OCI-LY7 (cell line): ENCODE results near the gene UNC80. TPM values are rescaled to one million over a fixed set of nuclear protein-coding genes. Genes with fewer than 3 reads are reported as not detected.

ENCODE experiments used
- BruUV-seq: library from RNA; stranded (reverse); fragments of 400-500 nt; replicated peaks from 2 replicates; lab custom pipeline; 2021; lab: Mats Ljungman, UMichigan
- CTCF ChIA-PET: fragments of 300-600 bp; sonication (Branson Sonifier 250); formaldehyde crosslinking; loops from one replicate; lab custom pipeline; 2022; ENCODE audit warnings: antibody characterized with exemption; ENCODE audit not compliant: unreplicated experiment; lab: Charles Lee
- POLR2A ChIA-PET: fragments of 300-600 bp; sonication (Branson Sonifier 250); formaldehyde crosslinking; loops from one replicate; lab custom pipeline; 2022; ENCODE audit warnings: antibody characterized with exemption; lab: Charles Lee
- DNase-seq: peaks from one replicate; pipeline ENCODE4 v3.0.0-alpha.2; 2015; ENCODE audit warnings: low spot score
- H2AFZ ChIP-seq: fragments of 200-600 bp; sonication (generic), shearing (Covaris generic); 2 replicates; pipeline ENCODE4 v1.6.1; 2014; ENCODE audit warnings: mild to moderate bottlenecking, antibody characterized with exemption, low read length, moderate library complexity
- H3K27ac ChIP-seq: fragments of 200-600 bp; sonication (generic); 2 replicates; pipeline ENCODE4 v1.5.1; 2014; ENCODE audit warnings: mixed run types, low read depth, mild to moderate bottlenecking, moderate library complexity, low read length, inconsistent platforms; ENCODE audit not compliant: poor library complexity, severe bottlenecking
- H3K36me3 ChIP-seq: fragments of 200-600 bp; sonication (generic); 2 replicates; pipeline ENCODE4 v1.6.1; 2014; ENCODE audit warnings: mild to moderate bottlenecking, antibody characterized with exemption, low read length, moderate library complexity, mixed read lengths; ENCODE audit not compliant: insufficient read depth
- H3K4me1 ChIP-seq: fragments of 200-600 bp; sonication (generic); 2 replicates; pipeline ENCODE4 v1.5.1; 2014; ENCODE audit warnings: mild to moderate bottlenecking, low read length; ENCODE audit not compliant: insufficient read depth, poor library complexity, severe bottlenecking
- H3K4me2 ChIP-seq: fragments of 200-600 bp; sonication (generic); 2 replicates; pipeline ENCODE4 v1.6.1; 2014; ENCODE audit warnings: mild to moderate bottlenecking, low read length
- H3K4me3 ChIP-seq: fragments of 200-600 bp; sonication (generic); 2 replicates; pipeline ENCODE4 v1.5.1; 2014; ENCODE audit warnings: mild to moderate bottlenecking, low read depth, low read length; ENCODE audit not compliant: poor library complexity, severe bottlenecking
- H3K79me2 ChIP-seq: fragments of 200-600 bp; sonication (generic); 2 replicates; pipeline ENCODE4 v1.6.1; 2016; ENCODE audit warnings: low read depth, mild to moderate bottlenecking, low read length, moderate library complexity, mixed read lengths; ENCODE audit not compliant: insufficient read depth
- H3K9me2 ChIP-seq: fragments of 200-600 bp; sonication (generic); 2 replicates; pipeline ENCODE4 v1.6.1; 2016; ENCODE audit warnings: mild to moderate bottlenecking, low read length, mixed read lengths; ENCODE audit not compliant: insufficient read depth
- H3K9me3 ChIP-seq: fragments of 200-600 bp; sonication (generic); 2 replicates; pipeline ENCODE4 v1.6.1; 2014; ENCODE audit warnings: mild to moderate bottlenecking, mixed run types, low read length, mixed read lengths
- H4K20me1 ChIP-seq: fragments of 200-600 bp; sonication (generic); 2 replicates; pipeline ENCODE4 v1.6.1; 2014; ENCODE audit warnings: mild to moderate bottlenecking, antibody characterized with exemption, low read length, moderate library complexity, mixed read lengths; ENCODE audit not compliant: insufficient read depth
- EZH2phosphoT487 ChIP-seq: fragments of 200-600 bp; sonication (generic); IDR thresholded peaks from 2 replicates; pipeline ENCODE4 v1.6.1; 2018; ENCODE audit warnings: low read depth, borderline replicate concordance, mild to moderate bottlenecking, mixed run types, antibody characterized with exemption, low read length, moderate library complexity, mixed read lengths
- intact Hi-C: fragments of 100-400 bp; cut with micrococcal nuclease; formaldehyde crosslinking; loops from one replicate; pipeline ENCODE4 v1.10.0; 2022; ENCODE audit not compliant: unreplicated experiment
- total RNA-seq, 2 experiments: library from RNA; depleted of rRNA in 1 of 2; stranded (reverse); fragments of >200 nt in 1 of 2; shearing (Covaris generic) in 1 of 2; gene quantifications; 2 replicates each; pipeline ENCODE4 v1.2.3, GENCODE V29; 2014 to 2022
- TF ChIP-seq, protein P1 (sequence below): fragments of 200-600 bp; sonication (generic); conservative IDR thresholded peaks from 2 replicates; pipeline ENCODE4 v1.5.1; 2014; ENCODE audit warnings: mild to moderate bottlenecking, antibody characterized with exemption, low read length, moderate library complexity, mixed read lengths

The UNC80 gene
- total RNA-seq, 2 experiments from 2014 or later: not detected

DNA sequence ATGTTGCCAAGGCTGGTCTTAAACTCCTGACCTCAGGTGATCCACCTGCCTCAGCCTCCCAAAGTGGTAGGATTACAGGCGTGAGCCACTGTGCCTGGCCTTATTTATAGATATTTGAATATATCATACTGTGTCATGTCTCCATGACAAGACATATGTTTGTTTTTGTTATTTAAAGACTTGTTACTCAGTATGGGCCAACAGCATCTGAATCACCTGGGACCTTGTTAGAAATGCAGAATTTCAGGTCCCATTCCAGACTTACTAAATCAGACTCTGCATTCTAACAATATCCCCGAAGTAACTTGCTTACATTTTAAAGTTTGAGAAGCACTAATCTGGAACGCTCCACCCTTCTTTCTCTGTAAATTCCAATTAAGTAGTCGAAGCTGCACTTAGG, 264.0 kb downstream of the UNC80 start:
- no peak overlapping the region for H2AFZ ChIP-seq
- intact Hi-C loops: no loop called here
- H3K27ac ChIP-seq: no peak overlapping the region
- no peaks in the 10 kb centered on the region for H4K20me1 ChIP-seq
- no peak for DNase-seq
- H3K4me2 ChIP-seq: no peak overlapping the region
- H3K36me3 ChIP-seq: peaks cover 4% of the 10 kb centered on the region
- H3K9me2 ChIP-seq: no peaks in the 10 kb centered on the region
- no peak for TF ChIP-seq EZH2phosphoT487
- TF ChIP-seq, protein P1, sequence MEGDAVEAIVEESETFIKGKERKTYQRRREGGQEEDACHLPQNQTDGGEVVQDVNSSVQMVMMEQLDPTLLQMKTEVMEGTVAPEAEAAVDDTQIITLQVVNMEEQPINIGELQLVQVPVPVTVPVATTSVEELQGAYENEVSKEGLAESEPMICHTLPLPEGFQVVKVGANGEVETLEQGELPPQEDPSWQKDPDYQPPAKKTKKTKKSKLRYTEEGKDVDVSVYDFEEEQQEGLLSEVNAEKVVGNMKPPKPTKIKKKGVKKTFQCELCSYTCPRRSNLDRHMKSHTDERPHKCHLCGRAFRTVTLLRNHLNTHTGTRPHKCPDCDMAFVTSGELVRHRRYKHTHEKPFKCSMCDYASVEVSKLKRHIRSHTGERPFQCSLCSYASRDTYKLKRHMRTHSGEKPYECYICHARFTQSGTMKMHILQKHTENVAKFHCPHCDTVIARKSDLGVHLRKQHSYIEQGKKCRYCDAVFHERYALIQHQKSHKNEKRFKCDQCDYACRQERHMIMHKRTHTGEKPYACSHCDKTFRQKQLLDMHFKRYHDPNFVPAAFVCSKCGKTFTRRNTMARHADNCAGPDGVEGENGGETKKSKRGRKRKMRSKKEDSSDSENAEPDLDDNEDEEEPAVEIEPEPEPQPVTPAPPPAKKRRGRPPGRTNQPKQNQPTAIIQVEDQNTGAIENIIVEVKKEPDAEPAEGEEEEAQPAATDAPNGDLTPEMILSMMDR: no peak
- POLR2A ChIA-PET: no interaction called here
- BruUV-seq: no TSS peak
- H3K4me1 ChIP-seq: no peaks in the 10 kb centered on the region
- H3K9me3 ChIP-seq: 0 out of 2 replicates have a peak, but pooled peaks cover 3% of the 10 kb centered on the region
- H3K4me3 ChIP-seq: no peak overlapping the region
- CTCF ChIA-PET: no interaction called here
- H3K79me2 ChIP-seq: no peaks in the 10 kb centered on the region

DNA sequence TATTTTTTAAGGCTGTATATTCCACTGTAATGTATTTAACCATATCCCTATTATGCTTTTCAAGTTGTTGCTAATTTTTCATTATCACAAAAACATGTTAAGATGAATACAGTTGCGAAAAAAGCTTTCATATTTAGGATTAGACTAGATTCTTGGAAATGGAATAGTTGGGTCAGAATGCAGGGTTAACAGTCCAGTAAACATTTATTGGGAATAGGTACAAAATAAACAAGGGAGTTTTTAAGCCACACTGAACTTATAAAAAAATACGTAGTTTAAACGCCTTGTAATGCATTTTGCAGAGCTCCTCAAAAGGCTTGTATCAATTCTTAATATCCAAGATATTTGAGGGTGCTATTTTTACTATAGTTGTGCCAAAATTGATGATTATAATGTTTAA, 266.4 kb downstream of the UNC80 start:
- Histone ChIP-seq H3K79me2 (no peaks in the 10 kb centered on the region), H3K4me1 (no peaks in the 10 kb centered on the region), H4K20me1 (no peaks in the 10 kb centered on the region), H2AFZ (no peak overlapping the region), H3K4me2 (no peak overlapping the region), H3K9me3 (0 out of 2 replicates have a peak, but pooled peaks cover 3% of the 10 kb centered on the region), H3K9me2 (no peaks in the 10 kb centered on the region), H3K36me3 (no peaks in the 10 kb centered on the region; the same call in 1 of the 2 replicates), H3K4me3 (no peak overlapping the region), H3K27ac (no peak overlapping the region)
- BruUV-seq: no TSS peak
- ChIA-PET CTCF (no interaction called here), POLR2A (interaction anchor here (1.0 to 2.2 kb wide), 2 partner anchors 13 to 17 kb away, joined by 3 to 5 read pairs; no protein-coding TSS in a partner anchor)
- DNase-seq: no peak
- intact Hi-C loops: no loop called here
- TF ChIP-seq, protein P1: no peak
- TF ChIP-seq EZH2phosphoT487: no peak

DNA sequence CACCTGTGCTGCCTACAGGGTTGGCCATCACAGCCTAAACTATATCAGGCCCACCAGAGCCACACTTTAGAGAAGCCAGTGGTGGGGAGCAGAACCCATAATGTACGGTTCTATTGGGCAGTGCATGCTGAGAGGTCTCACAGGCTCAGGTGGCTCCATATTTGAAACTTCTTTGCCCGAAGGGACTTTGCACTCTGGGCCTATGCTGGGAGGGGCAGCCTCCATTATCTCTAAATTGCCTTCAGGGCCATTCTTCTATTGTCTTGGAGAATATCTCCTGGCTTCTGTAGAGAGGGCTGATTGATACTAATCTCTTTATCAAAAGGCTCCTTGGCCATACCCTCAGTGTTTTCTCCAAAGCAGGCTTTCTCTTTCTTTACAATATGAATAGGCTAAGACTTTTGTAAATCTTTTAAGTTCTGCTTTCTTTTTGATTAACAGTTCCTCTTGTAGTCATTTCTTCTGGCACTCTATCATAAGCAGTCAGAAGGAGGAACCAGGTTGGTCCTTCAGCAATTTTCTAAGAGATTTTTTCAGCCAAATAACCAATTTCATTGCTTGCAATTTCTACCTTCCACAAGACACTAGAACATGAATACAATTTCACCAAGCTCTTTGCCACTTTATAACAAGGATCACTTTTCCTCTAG, 275.3 kb downstream of the UNC80 start:
- ChIA-PET POLR2A (no interaction called here), CTCF (no interaction called here)
- no peaks in the 10 kb centered on the region; the same call in 1 of the 2 replicates for H3K9me2 ChIP-seq
- DNase-seq: no peak
- TF ChIP-seq EZH2phosphoT487: no peak
- TF ChIP-seq, protein P1: no peak
- H2AFZ ChIP-seq: no peak overlapping the region
- no peaks in the 10 kb centered on the region for H3K9me3 ChIP-seq
- peaks cover 5% of the 10 kb centered on the region; the same call in 1 of the 2 replicates for H3K36me3 ChIP-seq
- intact Hi-C loops: no loop called here
- no peaks in the 10 kb centered on the region for H3K79me2 ChIP-seq
- no peak overlapping the region for H3K27ac ChIP-seq
- no TSS peak for BruUV-seq
- H3K4me2 ChIP-seq: no peak overlapping the region
- no peak overlapping the region for H3K4me3 ChIP-seq
- no peaks in the 10 kb centered on the region for H3K4me1 ChIP-seq
- H4K20me1 ChIP-seq: no peaks in the 10 kb centered on the region
